H9 (cell line): ENCODE measurements around the gene CAMSAP2. TPM values are rescaled to one million over a fixed set of nuclear protein-coding genes. Genes with fewer than 3 reads are reported as not detected.

ENCODE experiments used
- DNase-seq: peaks from one replicate; pipeline ENCODE4 v3.0.0-alpha.2; 2017
- H2AFZ ChIP-seq: one replicate; pipeline ENCODE4 v1.6.1; 2013; ENCODE audit warnings: mild to moderate bottlenecking, low read length, control low read depth, moderate library complexity
- H2AK5ac ChIP-seq: 2 replicates; pipeline ENCODE4 v1.6.1; 2013; ENCODE audit warnings: low read length, control low read depth, mixed read lengths; ENCODE audit not compliant: insufficient read length
- H2BK120ac ChIP-seq: one replicate; pipeline ENCODE4 v1.6.1; 2013; ENCODE audit warnings: low read depth, mild to moderate bottlenecking, low read length, control low read depth, inconsistent platforms; ENCODE audit not compliant: poor library complexity, severe bottlenecking
- H2BK12ac ChIP-seq: 2 replicates; pipeline ENCODE4 v1.6.1; 2013; ENCODE audit warnings: low read length, control low read depth, mixed read lengths, low read depth; ENCODE audit not compliant: insufficient read length
- H2BK15ac ChIP-seq: 2 replicates; pipeline ENCODE4 v1.6.1; 2013; ENCODE audit warnings: low read depth, low read length, control low read depth
- H2BK20ac ChIP-seq: one replicate; pipeline ENCODE4 v1.6.1; 2013; ENCODE audit warnings: low read depth, mild to moderate bottlenecking, low read length, control low read depth, inconsistent platforms; ENCODE audit not compliant: poor library complexity, severe bottlenecking
- H2BK5ac ChIP-seq: 2 replicates; pipeline ENCODE4 v1.6.1; 2013; ENCODE audit warnings: low read length, control low read depth, mixed read lengths; ENCODE audit not compliant: insufficient read length
- H3K14ac ChIP-seq: 2 replicates; pipeline ENCODE4 v1.6.1; 2013; ENCODE audit warnings: low read length, control low read depth; ENCODE audit not compliant: insufficient read depth
- H3K18ac ChIP-seq: 2 replicates; pipeline ENCODE4 v1.6.1; 2013; ENCODE audit warnings: low read depth, mild to moderate bottlenecking, mixed read lengths, low read length, control low read depth; ENCODE audit not compliant: insufficient read length
- H3K23ac ChIP-seq: 2 replicates; pipeline ENCODE4 v1.6.1; 2013; ENCODE audit warnings: low read length, control low read depth, mixed read lengths, low read depth; ENCODE audit not compliant: insufficient read length
- H3K23me2 ChIP-seq: 2 replicates; pipeline ENCODE4 v1.6.1; 2013; ENCODE audit warnings: low read depth, mild to moderate bottlenecking, mixed read lengths, low read length, control low read depth; ENCODE audit not compliant: insufficient read length, poor library complexity, severe bottlenecking
- H3K27ac ChIP-seq: 2 replicates; pipeline ENCODE4 v1.5.1; 2013; ENCODE audit warnings: low read length, control low read depth, mixed read lengths, low read depth; ENCODE audit not compliant: insufficient read length
- H3K27me3 ChIP-seq: 2 replicates; pipeline ENCODE4 v1.6.1; 2013; ENCODE audit warnings: low read length, control low read depth, inconsistent platforms; ENCODE audit not compliant: insufficient read depth
- H3K4ac ChIP-seq: 2 replicates; pipeline ENCODE4 v1.6.1; 2013; ENCODE audit warnings: low read depth, mild to moderate bottlenecking, control low read depth, inconsistent platforms, low read length, moderate library complexity
- H3K4me1 ChIP-seq: 2 replicates; pipeline ENCODE4 v1.6.1; 2013; ENCODE audit warnings: low read length, control low read depth, inconsistent platforms; ENCODE audit not compliant: insufficient read depth
- H3K4me2 ChIP-seq: 2 replicates; pipeline ENCODE4 v1.6.1; 2013; ENCODE audit warnings: low read length, control low read depth, mixed read lengths; ENCODE audit not compliant: insufficient read length, insufficient read depth
- H3K56ac ChIP-seq: 2 replicates; pipeline ENCODE4 v1.6.1; 2013; ENCODE audit warnings: low read depth, mild to moderate bottlenecking, mixed read lengths, low read length, control low read depth; ENCODE audit not compliant: insufficient read length
- H3K79me1 ChIP-seq: 2 replicates; pipeline ENCODE4 v1.6.1; 2013; ENCODE audit warnings: low read depth, mild to moderate bottlenecking, moderate library complexity, low read length, control low read depth, inconsistent platforms; ENCODE audit not compliant: insufficient read depth, poor library complexity, severe bottlenecking
- H3K79me2 ChIP-seq: 2 replicates; pipeline ENCODE4 v1.6.1; 2013; ENCODE audit warnings: low read length, control low read depth, inconsistent platforms; ENCODE audit not compliant: insufficient read depth
- H3K9ac ChIP-seq: 2 replicates; pipeline ENCODE4 v1.6.1; 2013; ENCODE audit warnings: low read length, control low read depth, mixed read lengths; ENCODE audit not compliant: insufficient read length; ENCODE audit errors: extremely low read depth
- H3K9me3 ChIP-seq: one replicate; pipeline ENCODE4 v1.6.1; 2013; ENCODE audit warnings: low read depth, low read length, inconsistent platforms; ENCODE audit not compliant: control insufficient read depth
- H3T11ph ChIP-seq: one replicate; pipeline ENCODE4 v1.6.1; 2013; ENCODE audit warnings: mild to moderate bottlenecking, low read length, control low read depth, inconsistent platforms
- H4K20me1 ChIP-seq: one replicate; pipeline ENCODE4 v1.6.1; 2013; ENCODE audit not compliant: control insufficient read depth, insufficient read length, insufficient read depth
- H4K5ac ChIP-seq: 2 replicates; pipeline ENCODE4 v1.6.1; 2013; ENCODE audit warnings: low read depth, mild to moderate bottlenecking, mixed read lengths, low read length, control low read depth; ENCODE audit not compliant: insufficient read length
- H4K8ac ChIP-seq: replicated peaks from 2 replicates; pipeline ENCODE4 v1.6.1; 2013; ENCODE audit warnings: low read length, control low read depth, mixed read lengths, low read depth; ENCODE audit not compliant: insufficient read length
- H4K91ac ChIP-seq: 2 replicates; pipeline ENCODE4 v1.6.1; 2013; ENCODE audit warnings: low read depth, mild to moderate bottlenecking, moderate library complexity, mixed read lengths, low read length, control low read depth; ENCODE audit not compliant: insufficient read length
- H3K27ac Mint-ChIP-seq, 3 experiments: 2 replicates in 2 of 3; 3 replicates in 1 of 3; pipeline ENCODE4 v1.8.0; 2020 to 2021; ENCODE audit warnings: mixed read lengths in 3 of 3, mild to moderate bottlenecking in 1 of 3, moderate library complexity in 1 of 3
- H3K27me3 Mint-ChIP-seq: 2 replicates; pipeline ENCODE4 v1.8.0; 2021; ENCODE audit warnings: low read depth, mild to moderate bottlenecking, moderate library complexity, mixed read lengths
- H3K36me3 Mint-ChIP-seq, 3 experiments: 2 replicates in 2 of 3; 3 replicates in 1 of 3; pipeline ENCODE4 v1.8.0; 2020 to 2021; ENCODE audit warnings: low read depth in 3 of 3, mixed read lengths in 3 of 3; ENCODE audit not compliant: insufficient read depth in 1 of 3
- H3K4me1 Mint-ChIP-seq, 2 experiments: 2 replicates each; pipeline ENCODE4 v1.8.0; 2020; ENCODE audit warnings: mixed read lengths in 2 of 2
- H3K4me3 Mint-ChIP-seq, 2 experiments: 2 replicates in 1 of 2; 3 replicates in 1 of 2; pipeline ENCODE4 v1.8.0; 2020 to 2021; ENCODE audit warnings: mild to moderate bottlenecking in 2 of 2, mixed read lengths in 2 of 2, moderate library complexity in 1 of 2
- H3K9me3 Mint-ChIP-seq, 2 experiments: 2 replicates in 1 of 2; 3 replicates in 1 of 2; pipeline ENCODE4 v1.8.0; 2020; ENCODE audit warnings: mild to moderate bottlenecking in 2 of 2, mixed read lengths in 2 of 2, moderate library complexity in 1 of 2
- WGBS: extraction: QIAGEN DNeasy Blood & Tissue Kit; methylation state at CpG from one replicate; pipeline ENCODE4 v1.1.7; 2013; ENCODE audit warnings: missing lambda C conversion rate, low lambda C conversion rate, mixed read lengths; ENCODE audit not compliant: insufficient read length; ENCODE audit errors: extremely low coverage; 5-methylcytosine and 5-hydroxymethylcytosine counted together
- total RNA-seq: library from RNA; stranded (reverse); gene quantifications from 2 replicates; pipeline ENCODE4 v1.2.1, GENCODE V29; 2021
- TF ChIP-seq, protein P1 (sequence below): fragments of 200-600 bp; sonication (generic); conservative IDR thresholded peaks from 3 replicates; pipeline ENCODE4 v1.8.0; 2021; ENCODE audit warnings: antibody characterized with exemption, mild to moderate bottlenecking

The CAMSAP2 gene
- total RNA-seq, 1 experiment from 2014 or later, result 33.7 TPM

DNA sequence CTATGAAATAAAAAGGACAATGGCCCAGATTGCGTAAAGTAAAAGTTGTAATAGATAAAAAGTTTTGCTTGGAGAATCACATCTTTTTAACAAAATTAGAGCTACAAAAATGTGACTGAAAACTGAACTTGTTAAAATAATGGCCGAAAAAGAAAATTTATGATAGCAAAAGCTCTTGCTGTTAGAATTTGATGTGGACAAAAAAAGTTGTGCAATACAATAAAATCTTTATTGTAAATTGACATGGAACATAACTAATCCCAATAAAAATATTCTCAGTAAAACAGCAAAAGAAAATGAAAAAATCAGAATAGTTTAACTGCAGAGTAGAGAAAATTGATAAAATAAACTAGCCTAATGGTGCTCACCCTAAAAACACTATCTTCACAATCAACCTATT is 11.4 kb upstream of the CAMSAP2 start:
- no peaks in the 10 kb centered on the region for H4K20me1 ChIP-seq
- H3K4me2 ChIP-seq, result no peak overlapping the region
- Mint-ChIP-seq H3K36me3 (no peaks in the 10 kb centered on the region), H3K27ac (no peak overlapping the region), H3K27me3 (peaks cover 3% of the 10 kb centered on the region; the same call in 1 of the 2 replicates), H3K4me3 (no peak overlapping the region), H3K9me3 (no peaks in the 10 kb centered on the region), H3K4me1 (peaks cover 4% of the 10 kb centered on the region in 2 experiments)
- H2AFZ ChIP-seq, result no peak overlapping the region
- H3K18ac ChIP-seq, result no peak overlapping the region
- H3K4me1 ChIP-seq, result peaks cover under 1% of the 10 kb centered on the region; the same call in 1 of the 2 replicates
- no peaks in the 10 kb centered on the region for H3K23me2 ChIP-seq
- no peak overlapping the region for H4K8ac ChIP-seq
- no peak overlapping the region for H3K14ac ChIP-seq
- no peak overlapping the region for H2BK15ac ChIP-seq
- no peak overlapping the region for H4K91ac ChIP-seq
- no peak overlapping the region for H3K23ac ChIP-seq
- H2BK120ac ChIP-seq, result no peak overlapping the region
- no peak overlapping the region for H2BK5ac ChIP-seq
- DNase-seq, result no peak
- TF ChIP-seq, protein P1, sequence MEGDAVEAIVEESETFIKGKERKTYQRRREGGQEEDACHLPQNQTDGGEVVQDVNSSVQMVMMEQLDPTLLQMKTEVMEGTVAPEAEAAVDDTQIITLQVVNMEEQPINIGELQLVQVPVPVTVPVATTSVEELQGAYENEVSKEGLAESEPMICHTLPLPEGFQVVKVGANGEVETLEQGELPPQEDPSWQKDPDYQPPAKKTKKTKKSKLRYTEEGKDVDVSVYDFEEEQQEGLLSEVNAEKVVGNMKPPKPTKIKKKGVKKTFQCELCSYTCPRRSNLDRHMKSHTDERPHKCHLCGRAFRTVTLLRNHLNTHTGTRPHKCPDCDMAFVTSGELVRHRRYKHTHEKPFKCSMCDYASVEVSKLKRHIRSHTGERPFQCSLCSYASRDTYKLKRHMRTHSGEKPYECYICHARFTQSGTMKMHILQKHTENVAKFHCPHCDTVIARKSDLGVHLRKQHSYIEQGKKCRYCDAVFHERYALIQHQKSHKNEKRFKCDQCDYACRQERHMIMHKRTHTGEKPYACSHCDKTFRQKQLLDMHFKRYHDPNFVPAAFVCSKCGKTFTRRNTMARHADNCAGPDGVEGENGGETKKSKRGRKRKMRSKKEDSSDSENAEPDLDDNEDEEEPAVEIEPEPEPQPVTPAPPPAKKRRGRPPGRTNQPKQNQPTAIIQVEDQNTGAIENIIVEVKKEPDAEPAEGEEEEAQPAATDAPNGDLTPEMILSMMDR, result no peak
- no peak overlapping the region for H3K4ac ChIP-seq
- no peaks in the 10 kb centered on the region for H3K9me3 ChIP-seq
- no peak overlapping the region for H2AK5ac ChIP-seq
- no peaks in the 10 kb centered on the region for H3K79me2 ChIP-seq
- H3K56ac ChIP-seq, result no peak overlapping the region
- no peaks in the 10 kb centered on the region for H3K79me1 ChIP-seq
- no peak overlapping the region for H2BK20ac ChIP-seq
- no peak overlapping the region for H2BK12ac ChIP-seq
- no peak overlapping the region for H3K27ac ChIP-seq
- no CpG with 5 or more reads among the region's 2 CpGs for WGBS
- no peaks in the 10 kb centered on the region for H3K27me3 ChIP-seq
- H3T11ph ChIP-seq, result no peak overlapping the region
- no peak overlapping the region for H3K9ac ChIP-seq
- no peak overlapping the region for H4K5ac ChIP-seq
